HG03095 (cell line): Measurements from ENCODE around the gene FITM1.

Experiments
- ATAC-seq: cut with Tn5 transposase; IDR thresholded peaks from one replicate; pipeline ENCODE4 v1.9.1; 2021; ENCODE audit warnings: moderate library complexity; ENCODE audit not compliant: unreplicated experiment

FITM1 gene

GRCh38 chr14:24179961-24180796 is 49.7 kb downstream of the FITM1 start:
- ATAC-seq: no peak

- no peak for ATAC-seq
Observed at GRCh38 chr14:24181371-24182077, 51.1 kb downstream of the FITM1 start.
